ENCODE data around the gene TOB1.

GRCh38 chr17:50836826-50837225 lies 29.3 kb downstream of the TOB1 start:
- no peak for TF ChIP-seq TAF1 (IDR thresholded peaks at IDR 0.05; ENCODE audit: borderline replicate concordance, insufficient read depth, low read length)
- TF ChIP-seq POLR2AphosphoS5 (IDR thresholded peaks at IDR 0.05; ENCODE audit: low read depth, low read length) = no peak
- TF ChIP-seq REST (IDR thresholded peaks at IDR 0.05; ENCODE audit: insufficient read depth in 1 of 2, low read depth in 2 of 2, low read length in 2 of 2) = no peak
- no peak for TF ChIP-seq SIN3A (IDR thresholded peaks at IDR 0.05; ENCODE audit: borderline replicate concordance, insufficient read depth, low read length)
- no peak for TF ChIP-seq FOXP2 (optimal IDR thresholded peaks at IDR 0.05; ENCODE audit: borderline replicate concordance, extremely low read depth, extremely low read length, insufficient read depth)
